IMR-90 (cell line): ENCODE results near the gene ZNF80. TPM values are rescaled to one million over a fixed set of nuclear protein-coding genes. Genes with fewer than 3 reads are reported as not detected.

ENCODE experiments used
- ATAC-seq: fragments of 200-7000 bp; cut with Tn5 transposase; 2 replicates; pipeline ENCODE4 v1.9.1; 2020; ENCODE audit warnings: low read depth, mild to moderate bottlenecking, moderate library complexity
- BruUV-seq: library from RNA; stranded (reverse); fragments of 400-500 nt; replicated peaks from 2 replicates; lab custom pipeline; 2021; lab: Mats Ljungman, UMichigan
- CTCF ChIA-PET: fragments of 300-600 bp; formaldehyde crosslinking; extraction: SDS; loops from one replicate; lab custom pipeline; 2021; ENCODE audit warnings: antibody characterized with exemption; lab: Yijun Ruan, JAX
- POLR2A ChIA-PET: fragments of 300-600 bp; sonication (Branson Sonifier 250); formaldehyde crosslinking; loops from one replicate; lab custom pipeline; 2022; ENCODE audit warnings: antibody characterized with exemption; ENCODE audit not compliant: unreplicated experiment; lab: Charles Lee
- DNase-seq: peaks from one replicate; pipeline ENCODE4 v3.0.0; 2013
- H2AFZ ChIP-seq: replicated peaks from 2 replicates; pipeline ENCODE3; 2013; ENCODE audit warnings: low read length, mild to moderate bottlenecking; ENCODE audit not compliant: poor library complexity
- H2AK5ac ChIP-seq: 2 replicates; pipeline ENCODE4 v1.6.1; 2013; ENCODE audit warnings: low read depth, low read length, inconsistent platforms
- H2AK9ac ChIP-seq: replicated peaks from 2 replicates; pipeline ENCODE3; 2013; ENCODE audit warnings: mild to moderate bottlenecking, low read depth, low read length, moderate library complexity; ENCODE audit not compliant: poor library complexity
- H2BK120ac ChIP-seq: 2 replicates; pipeline ENCODE4 v1.6.1; 2013; ENCODE audit warnings: low read depth, low read length, inconsistent platforms
- H2BK15ac ChIP-seq: 3 replicates; pipeline ENCODE4 v1.6.1; 2013; ENCODE audit warnings: low read depth, low read length, inconsistent platforms
- H2BK20ac ChIP-seq: 2 replicates; pipeline ENCODE4 v1.6.1; 2013; ENCODE audit warnings: low read depth, mild to moderate bottlenecking, inconsistent platforms, low read length, moderate library complexity
- H2BK5ac ChIP-seq: 2 replicates; pipeline ENCODE4 v1.6.1; 2013; ENCODE audit warnings: mild to moderate bottlenecking, low read depth, low read length, inconsistent platforms; ENCODE audit not compliant: poor library complexity, severe bottlenecking
- H3K14ac ChIP-seq: replicated peaks from 2 replicates; pipeline ENCODE4 v1.6.1; 2013; ENCODE audit warnings: low read depth, low read length, inconsistent platforms
- H3K18ac ChIP-seq: 2 replicates; pipeline ENCODE4 v1.6.1; 2013; ENCODE audit warnings: low read depth, low read length, control low read depth
- H3K23ac ChIP-seq: 2 replicates; pipeline ENCODE4 v1.6.1; 2013; ENCODE audit warnings: low read depth, low read length, inconsistent platforms
- H3K27ac ChIP-seq: 2 replicates; pipeline ENCODE4 v1.5.1; 2013; ENCODE audit warnings: mild to moderate bottlenecking, control low read depth, low read length; ENCODE audit not compliant: insufficient read depth
- H3K27me3 ChIP-seq: 2 replicates; pipeline ENCODE4 v1.6.1; 2013; ENCODE audit warnings: low read length; ENCODE audit not compliant: control insufficient read depth, insufficient read depth
- H3K36me3 ChIP-seq: 2 replicates; pipeline ENCODE4 v1.6.1; 2013; ENCODE audit warnings: low read length, mixed read lengths; ENCODE audit not compliant: control insufficient read depth, insufficient read depth
- H3K4ac ChIP-seq: 2 replicates; pipeline ENCODE4 v1.6.1; 2013; ENCODE audit warnings: low read depth, low read length, inconsistent platforms
- H3K4me1 ChIP-seq: 2 replicates; pipeline ENCODE4 v1.6.1; 2013; ENCODE audit warnings: low read length, mixed read lengths; ENCODE audit not compliant: control insufficient read depth, insufficient read depth
- H3K4me2 ChIP-seq: 2 replicates; pipeline ENCODE4 v1.6.1; 2013; ENCODE audit warnings: low read depth, mild to moderate bottlenecking, control low read depth, low read length, moderate library complexity
- H3K4me3 ChIP-seq: 2 replicates; pipeline ENCODE4 v1.5.1; 2013; ENCODE audit warnings: low read depth, mild to moderate bottlenecking, control low read depth, low read length, moderate library complexity; ENCODE audit not compliant: insufficient read depth
- H3K56ac ChIP-seq: 2 replicates; pipeline ENCODE4 v1.6.1; 2013; ENCODE audit warnings: low read length, inconsistent platforms; ENCODE audit not compliant: insufficient read depth; ENCODE audit errors: extremely low read depth
- H3K79me1 ChIP-seq, 2 experiments: 2 replicates each; pipeline ENCODE4 v1.6.1; 2013; ENCODE audit warnings: low read length in 2 of 2, inconsistent platforms in 1 of 2, low read depth in 1 of 2
- H3K9ac ChIP-seq: 2 replicates; pipeline ENCODE4 v1.6.1; 2013; ENCODE audit warnings: low read depth, low read length, control low read depth
- H3K9me1 ChIP-seq: 2 replicates; pipeline ENCODE4 v1.6.1; 2013; ENCODE audit warnings: low read length, inconsistent platforms; ENCODE audit not compliant: insufficient read depth
- H3K9me3 ChIP-seq: 2 replicates; pipeline ENCODE4 v1.6.1; 2013; ENCODE audit warnings: low read length; ENCODE audit not compliant: control insufficient read depth, insufficient read depth
- H4K20me1 ChIP-seq: 2 replicates; pipeline ENCODE4 v1.6.1; 2013; ENCODE audit warnings: low read length, inconsistent platforms; ENCODE audit not compliant: insufficient read depth
- H4K5ac ChIP-seq: 2 replicates; pipeline ENCODE4 v1.6.1; 2013; ENCODE audit warnings: mild to moderate bottlenecking, low read depth, low read length, control low read depth
- H4K8ac ChIP-seq, 2 experiments: 2 replicates each; pipeline ENCODE4 v1.6.1; 2013; ENCODE audit warnings: low read depth in 2 of 2, low read length in 2 of 2, control low read depth in 1 of 2, inconsistent platforms in 1 of 2
- H4K91ac ChIP-seq: 2 replicates; pipeline ENCODE4 v1.6.1; 2013; ENCODE audit warnings: low read depth, low read length, inconsistent platforms; ENCODE audit not compliant: insufficient read depth
- POLR2A ChIP-seq: IDR thresholded peaks from 2 replicates; pipeline ENCODE4 v1.6.1; 2012; ENCODE audit warnings: mild to moderate bottlenecking, low read depth, low read length
- RCOR1 ChIP-seq: IDR thresholded peaks from 2 replicates; pipeline ENCODE4 v1.6.1; 2012; ENCODE audit warnings: mild to moderate bottlenecking, low read length, improper control_type of control experiment; ENCODE audit not compliant: insufficient replicate concordance
- WGBS, 2 experiments: methylation state at CpG; one replicate each; pipeline versions ENCODE4 v1.1.5 to v1.1.7; 2013; ENCODE audit warnings: missing lambda C conversion rate in 2 of 2; ENCODE audit not compliant: insufficient read length in 1 of 2; ENCODE audit errors: extremely low coverage in 2 of 2; 5-methylcytosine and 5-hydroxymethylcytosine counted together
- dilution Hi-C: fragments of 300-500 bp; cut with HindIII; formaldehyde crosslinking; loops from one replicate; pipeline ENCODE4 v1.14.3; 2018; ENCODE audit warnings: low sequenced_read_pairs; ENCODE audit not compliant: unreplicated experiment
- in situ Hi-C: fragments of 300-500 bp; cut with MboI; formaldehyde crosslinking; loops from 3 replicates; pipeline ENCODE4 v1.14.3; 2019; ENCODE audit warnings: low sequenced_read_pairs, inconsistent platforms, mixed read lengths
- intact Hi-C: fragments of 100-400 bp; cut with micrococcal nuclease; formaldehyde crosslinking; loops from 2 replicates; pipeline ENCODE4 v1.10.0; 2022
- polyA plus RNA-seq, 3 experiments: library from polyadenylated mRNA; depleted of rRNA; stranded (reverse); fragments of >200 nt; gene quantifications; 2 replicates each; pipeline ENCODE4 v1.2.3, GENCODE V29; 2012; ENCODE audit warnings: low replicate concordance in 1 of 3
- total RNA-seq: library from RNA; depleted of rRNA; stranded (reverse); fragments of >200 nt; gene quantifications from 2 replicates; pipeline ENCODE4 v1.2.3, GENCODE V29; 2012

The ZNF80 gene
- total and polyA plus RNA-seq, 2 of the 4 experiments (the other 2 are of a cell fraction) = not detected

DNA sequence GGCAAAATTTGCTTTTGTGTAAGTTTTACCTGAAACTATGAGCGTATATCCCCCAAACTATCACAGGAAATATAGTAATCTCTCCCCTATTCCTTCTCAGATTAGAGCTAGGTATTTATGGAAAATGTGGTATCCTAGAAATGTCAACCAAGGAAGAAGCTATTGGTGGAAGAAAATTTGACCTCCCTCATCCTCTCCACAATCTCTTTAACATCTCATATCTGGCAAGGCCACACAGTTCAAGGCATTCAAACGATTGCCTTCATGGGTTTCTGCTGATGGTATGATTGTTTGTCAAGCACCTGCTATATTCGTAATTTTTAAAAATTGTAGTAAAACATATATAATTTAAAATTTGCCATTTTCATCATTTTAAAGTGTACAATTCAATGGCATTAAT is 31.0 kb downstream of the ZNF80 start:
- no peak for DNase-seq
- no peak overlapping the region for H3K4ac ChIP-seq
- H2AK9ac ChIP-seq = no peak overlapping the region
- in situ Hi-C loops = no loop called here
- no peaks in the 10 kb centered on the region for H3K9me3 ChIP-seq
- H2AFZ ChIP-seq = no peak overlapping the region
- no peak overlapping the region for H3K23ac ChIP-seq
- no peaks in the 10 kb centered on the region for H3K9me1 ChIP-seq
- H3K14ac ChIP-seq = no peak overlapping the region
- no peak overlapping the region for H3K9ac ChIP-seq
- ChIA-PET POLR2A (no interaction called here), CTCF (interaction anchor here (2.3 kb wide), 1 partner anchor 8 kb away, joined by 7 read pairs; no protein-coding TSS in a partner anchor)
- intact Hi-C loops = no loop called here
- H2BK5ac ChIP-seq = no peak overlapping the region
- no peak overlapping the region for H3K4me2 ChIP-seq
- no peak overlapping the region for H3K56ac ChIP-seq
- no peak overlapping the region for H2BK15ac ChIP-seq
- no peak overlapping the region for H3K4me3 ChIP-seq
- no peak overlapping the region for H4K91ac ChIP-seq
- H4K20me1 ChIP-seq = no peaks in the 10 kb centered on the region
- dilution Hi-C loops = no loop called here
- TF ChIP-seq RCOR1 = no peak
- TF ChIP-seq POLR2A = no peak
- no CpG with 5 or more reads among the region's 3 CpGs for WGBS, 2 experiments
- H2AK5ac ChIP-seq = no peak overlapping the region
- no peaks in the 10 kb centered on the region for H3K4me1 ChIP-seq
- H3K36me3 ChIP-seq = no peaks in the 10 kb centered on the region
- BruUV-seq = no TSS peak
- no peak overlapping the region for H4K8ac ChIP-seq
- H2BK120ac ChIP-seq = no peak overlapping the region
- H3K27me3 ChIP-seq = peaks cover 6% of the 10 kb centered on the region
- no peak for ATAC-seq
- H3K79me1 ChIP-seq = no peaks in the 10 kb centered on the region
- no peak overlapping the region for H3K18ac ChIP-seq
- H4K5ac ChIP-seq = no peak overlapping the region
- no peak overlapping the region for H2BK20ac ChIP-seq
- no peak overlapping the region for H3K27ac ChIP-seq
